GM23248 (cell line): ENCODE measurements around the gene RPS27L.

Source experiments
- EZH2 ChIP-seq: fragments of 200-600 bp; sonication (generic); IDR thresholded peaks from 2 replicates; pipeline ENCODE4 v1.6.1; 2018; ENCODE audit warnings: antibody characterized with exemption, mild to moderate bottlenecking; ENCODE audit not compliant: insufficient read depth, poor library complexity, severe bottlenecking
- EZH2phosphoT487 ChIP-seq: fragments of 200-600 bp; sonication (generic); IDR thresholded peaks from 2 replicates; pipeline ENCODE4 v1.6.1; 2018; ENCODE audit warnings: antibody characterized with exemption, moderate library complexity, mild to moderate bottlenecking, low read depth; ENCODE audit not compliant: insufficient read depth

- no peak for TF ChIP-seq EZH2
- TF ChIP-seq EZH2phosphoT487, result no peak
Observed at GRCh38 chr15:63181648-63182047, 24.4 kb upstream of the RPS27L start.
